NCI-H2029 (cell line): ENCODE measurements around the gene COG6.
A peak's percentile ranks its signal among the peaks of the same experiment; 100 is the strongest.

Source experiments
- DNase-seq: peaks from one replicate; lab custom pipeline; 2025; lab: John Stamatoyannopoulos, UW

Gene COG6

GRCh38 chr13:39655569-39656324 is at the start of gene COG6:
COG6 (plus strand) TSS chr13:39655662; CDS start chr13:39655727, 65 bp downstream.
- peak; percentile 33 for DNase-seq

GRCh38 chr13:39605677-39606320 is 49.7 kb upstream of the COG6 start:
- no peak for DNase-seq

- DNase-seq = no peak
Observed at GRCh38 chr13:39607876-39608275, 47.6 kb upstream of the COG6 start.

GRCh38 chr13:39612023-39612637 is 43.3 kb upstream of the COG6 start:
- DNase-seq = peak; percentile 17

- DNase-seq = peak; percentile 24
Observed at GRCh38 chr13:39616087-39616694, 39.3 kb upstream of the COG6 start.

GRCh38 chr13:39618561-39618960 is 36.9 kb upstream of the COG6 start:
- no peak for DNase-seq

GRCh38 chr13:39623466-39623865 is 32.0 kb upstream of the COG6 start:
- no peak for DNase-seq

- no peak for DNase-seq
Observed at GRCh38 chr13:39631307-39631706, 24.2 kb upstream of the COG6 start.

- no peak for DNase-seq
Observed at GRCh38 chr13:39632994-39633393, 22.5 kb upstream of the COG6 start.

GRCh38 chr13:39635564-39635963 is 19.9 kb upstream of the COG6 start:
- no peak for DNase-seq

- no peak for DNase-seq
Observed at GRCh38 chr13:39637890-39638289, 17.6 kb upstream of the COG6 start.

- DNase-seq = no peak
Observed at GRCh38 chr13:39641645-39642044, 13.8 kb upstream of the COG6 start.

GRCh38 chr13:39646122-39646521 is 9.3 kb upstream of the COG6 start:
- no peak for DNase-seq

GRCh38 chr13:39655041-39655568 is 357 bp upstream of the COG6 start:
- DNase-seq = no peak

GRCh38 chr13:39656325-39656677 is 839 bp downstream of the COG6 start:
- no peak for DNase-seq

GRCh38 chr13:39663508-39663907 is 8.0 kb downstream of the COG6 start:
- DNase-seq = no peak

GRCh38 chr13:39663958-39664357 is 8.5 kb downstream of the COG6 start:
- no peak for DNase-seq

- DNase-seq = no peak
Observed at GRCh38 chr13:39665763-39666162, 10.3 kb downstream of the COG6 start.

GRCh38 chr13:39670445-39670844 is 15.0 kb downstream of the COG6 start:
- no peak for DNase-seq

- no peak for DNase-seq
Observed at GRCh38 chr13:39672378-39673132, 17.1 kb downstream of the COG6 start.

- DNase-seq = no peak
Observed at GRCh38 chr13:39675904-39676303, 20.4 kb downstream of the COG6 start.

GRCh38 chr13:39676315-39676876 is 20.9 kb downstream of the COG6 start:
- peak; percentile 2 for DNase-seq
